HG02763 (cell line): ENCODE data around the gene CYP4B1.
"Not testable (repeated sequence)": the region's sequence is repeated elsewhere in the genome, so short reads cannot be mapped to it uniquely, and the experiment has no call there.

ENCODE experiments used
- ATAC-seq: cut with Tn5 transposase; IDR thresholded peaks from one replicate; pipeline ENCODE4 v1.9.1; 2021; ENCODE audit warnings: mild to moderate bottlenecking, moderate library complexity; ENCODE audit not compliant: unreplicated experiment

The CYP4B1 gene

GRCh38 chr1:46813858-46814396 lies 15.1 kb downstream of the CYP4B1 start:
- no peak for ATAC-seq

DNA sequence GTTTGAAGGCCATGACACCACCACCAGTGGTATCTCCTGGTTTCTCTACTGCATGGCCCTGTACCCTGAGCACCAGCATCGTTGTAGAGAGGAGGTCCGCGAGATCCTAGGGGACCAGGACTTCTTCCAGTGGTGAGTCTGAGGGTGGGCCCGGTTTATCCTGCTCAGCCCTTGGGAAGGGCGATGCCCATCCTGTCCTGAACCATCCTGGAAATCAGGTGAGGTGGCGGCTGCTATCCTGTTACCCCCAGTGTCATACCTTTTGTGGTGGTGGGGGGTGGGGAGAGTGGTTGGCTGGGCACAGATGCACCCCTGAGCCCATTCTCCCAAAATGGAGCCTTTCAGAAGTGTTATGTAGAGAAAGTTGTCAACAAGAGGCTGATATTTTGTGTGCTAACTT lies 16.3 kb downstream of the CYP4B1 start:
- no peak for ATAC-seq

DNA sequence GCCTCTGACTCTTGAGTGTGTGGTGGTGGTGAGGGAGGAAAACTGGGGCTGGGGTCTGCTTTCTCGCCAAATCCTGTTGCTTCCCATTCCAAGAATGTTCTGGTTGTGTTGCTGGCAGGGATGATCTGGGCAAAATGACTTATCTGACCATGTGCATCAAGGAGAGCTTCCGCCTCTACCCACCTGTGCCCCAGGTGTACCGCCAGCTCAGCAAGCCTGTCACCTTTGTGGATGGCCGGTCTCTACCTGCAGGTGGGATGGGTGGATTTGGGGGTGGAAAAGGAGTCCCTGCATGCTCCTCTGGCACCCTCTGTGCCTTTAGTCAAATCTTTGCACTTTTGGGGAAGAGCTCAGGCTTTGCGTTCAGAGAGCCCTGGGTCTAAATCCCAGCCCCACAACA lies 18.1 kb downstream of the CYP4B1 start:
- no peak for ATAC-seq

- ATAC-seq, result no peak
Observed at GRCh38 chr1:46817814-46818213, 19.0 kb downstream of the CYP4B1 start.

GRCh38 chr1:46818591-46818990 lies 19.7 kb downstream of the CYP4B1 start:
- ATAC-seq, result no peak

DNA sequence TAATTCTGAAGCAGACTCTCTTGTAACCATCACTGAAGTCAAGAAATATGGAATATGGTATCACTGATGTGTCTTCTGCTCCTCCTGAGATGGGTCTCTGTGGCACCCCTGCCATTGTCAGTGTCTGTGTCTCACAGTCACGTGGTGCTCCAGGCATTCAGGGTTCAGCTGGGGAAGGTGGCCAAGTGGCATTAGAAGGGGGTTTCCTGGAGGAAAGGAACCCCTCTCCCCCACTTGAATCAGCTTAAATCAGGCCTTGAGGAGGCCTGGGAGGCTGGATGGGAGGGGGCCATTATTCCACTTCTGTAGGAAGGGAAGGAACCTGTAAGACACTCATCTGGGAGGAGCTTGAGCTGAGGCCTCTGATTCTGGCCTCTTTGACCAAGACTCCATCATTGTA lies 20.5 kb downstream of the CYP4B1 start:
- no peak for ATAC-seq

DNA sequence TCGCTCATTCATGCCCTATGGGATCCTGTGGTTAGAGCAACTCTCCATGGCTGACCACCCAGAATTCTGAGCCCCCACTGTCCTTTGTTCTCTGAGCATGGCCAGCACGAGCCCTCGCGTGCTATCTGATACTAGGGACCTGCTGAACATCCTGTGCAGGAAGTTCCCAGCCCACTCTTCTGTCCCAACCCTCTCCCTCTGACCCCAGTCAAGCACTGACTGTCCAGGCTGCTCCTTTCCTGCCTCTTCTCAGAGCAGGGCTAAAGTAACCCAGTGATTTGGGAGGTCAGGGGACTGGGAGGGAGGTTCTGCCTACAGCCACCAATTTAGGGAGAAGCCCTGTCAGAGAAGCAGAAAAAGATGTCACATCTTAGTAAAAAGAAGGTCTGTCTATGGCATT lies 21.2 kb downstream of the CYP4B1 start:
- ATAC-seq, result no peak

DNA sequence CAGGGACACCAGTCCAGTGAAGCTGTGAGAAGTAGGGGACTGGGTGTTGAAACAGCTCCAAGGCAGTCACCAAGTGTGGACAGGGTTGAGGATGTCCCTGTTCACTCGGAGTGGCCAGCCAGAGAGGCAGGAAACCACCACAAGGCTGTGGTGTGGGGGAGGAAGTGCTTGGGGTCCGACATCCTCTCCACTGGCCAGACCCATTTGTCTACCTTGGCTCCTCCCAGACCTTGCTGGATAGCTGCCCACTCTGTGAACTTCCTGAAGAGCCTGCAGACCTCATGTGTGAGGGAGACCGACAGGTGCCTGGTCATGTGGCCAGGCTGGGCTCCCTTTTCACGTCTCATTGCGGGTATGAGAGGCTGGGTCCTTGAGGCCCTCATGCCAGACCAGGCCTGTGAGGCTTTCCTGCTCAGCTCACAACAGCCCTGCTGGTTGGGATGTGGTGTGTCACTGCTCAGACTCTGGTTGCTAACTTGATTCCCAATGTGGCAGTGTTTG lies 21.8 kb downstream of the CYP4B1 start:
- no peak for ATAC-seq

GRCh38 chr1:46822248-46822826 lies 23.5 kb downstream of the CYP4B1 start:
- no peak for ATAC-seq

- no peak for ATAC-seq
Observed at GRCh38 chr1:46823151-46823550, 24.3 kb downstream of the CYP4B1 start.

DNA sequence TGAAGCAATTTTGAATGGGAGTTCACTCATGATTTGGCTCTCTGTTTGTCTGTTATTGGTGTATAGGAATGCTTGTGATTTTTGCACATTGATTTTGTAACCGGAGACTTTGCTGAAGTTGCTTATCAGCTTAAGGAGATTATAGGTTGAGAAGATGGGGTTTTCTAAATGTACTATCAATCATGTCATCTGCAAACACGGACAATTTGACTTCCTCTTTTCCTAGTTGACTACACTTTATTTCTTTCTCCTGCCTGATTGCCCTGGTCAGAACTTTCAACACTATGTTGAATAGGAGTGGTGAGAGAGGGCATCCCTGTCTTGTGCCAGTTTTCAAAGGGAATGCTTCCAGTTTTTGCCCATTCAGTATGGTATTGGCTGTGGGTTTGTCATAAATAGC lies 28.0 kb downstream of the CYP4B1 start:
- not testable (repeated sequence) for ATAC-seq

DNA sequence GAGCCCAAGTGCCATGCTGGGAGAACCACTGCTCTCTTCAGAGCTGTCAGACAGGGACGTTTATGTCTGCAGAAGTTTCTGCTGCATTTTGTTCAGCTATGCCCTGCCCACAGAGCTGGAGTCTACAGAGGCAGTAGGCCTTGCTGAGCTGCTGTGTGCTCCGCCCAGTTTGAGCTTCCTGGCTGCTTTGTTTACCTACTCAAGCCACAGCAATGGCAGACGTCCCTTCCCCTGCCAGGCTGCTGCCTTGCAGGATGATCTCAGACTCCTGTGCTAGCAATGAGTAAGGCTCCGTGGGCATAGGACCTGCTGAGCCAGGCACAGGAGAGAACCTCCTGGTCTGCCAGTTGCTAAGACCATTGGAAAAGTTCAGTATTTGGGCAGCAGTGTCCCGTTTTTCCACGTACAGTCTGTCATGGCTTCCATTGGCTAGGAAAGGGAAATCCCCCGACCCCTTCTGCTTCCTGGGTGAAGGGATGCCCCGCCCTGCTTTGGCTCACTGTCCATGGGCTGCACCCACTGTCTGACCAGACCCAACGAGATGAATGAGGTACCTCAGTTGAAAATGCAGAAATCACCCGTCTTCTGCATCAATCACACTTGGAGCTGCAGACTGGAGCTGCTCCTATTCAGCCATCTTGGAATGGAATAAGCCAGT lies 31.9 kb downstream of the CYP4B1 start:
- ATAC-seq, result no peak

GRCh38 chr1:46835469-46835868 lies 36.6 kb downstream of the CYP4B1 start:
- not testable (repeated sequence) for ATAC-seq

- ATAC-seq, result not testable (repeated sequence)
Observed at GRCh38 chr1:46846386-46846785, 47.5 kb downstream of the CYP4B1 start.

DNA sequence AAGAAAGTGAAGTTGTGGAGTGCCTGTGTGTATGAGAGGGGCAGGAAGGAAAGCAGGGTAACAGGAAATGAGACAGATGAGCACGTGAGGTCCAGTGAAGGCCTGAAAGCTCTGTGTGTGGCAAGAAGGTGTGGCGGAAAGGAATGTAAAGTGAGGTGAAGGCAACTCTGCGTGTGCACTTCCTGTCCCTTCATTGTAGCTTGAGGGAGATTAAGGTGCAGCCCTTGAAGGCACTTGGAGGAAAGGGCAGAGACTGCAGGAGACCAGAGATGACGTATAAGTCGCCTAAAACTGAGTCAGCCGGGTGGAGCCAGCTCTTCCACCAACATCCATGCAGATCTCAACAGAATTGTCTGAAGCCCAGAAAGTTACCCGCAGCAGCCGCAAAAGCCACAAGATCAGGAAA lies 58.8 kb downstream of the CYP4B1 start:
- not testable (repeated sequence) for ATAC-seq

GRCh38 chr1:46862348-46862747 lies 63.5 kb downstream of the CYP4B1 start:
- ATAC-seq, result no peak
